VCaP (cell line): ENCODE results near the gene PDGFA.

Experiments used
- H3K27ac ChIP-seq: fragments of 450-650 bp; 2 replicates; pipeline ENCODE4 v1.5.1; 2017
- CTCF ChIP-seq: fragments of 450-650 bp; conservative IDR thresholded peaks from 2 replicates; pipeline ENCODE4 v1.5.1; 2017; ENCODE audit warnings: mild to moderate bottlenecking, moderate library complexity

Gene PDGFA

GRCh38 chr7:480531-481218 is 39.0 kb downstream of the PDGFA start:
- no peak for TF ChIP-seq CTCF
- peak overlapping the region; percentile 27; the same call in 1 of the 2 replicates for H3K27ac ChIP-seq

- no peak overlapping the region for H3K27ac ChIP-seq
- TF ChIP-seq CTCF, result no peak
These were observed 39.6 kb downstream of the PDGFA start for GRCh38 chr7:479948-480499.

- TF ChIP-seq CTCF, result no peak
- H3K27ac ChIP-seq, result no peak overlapping the region
These were observed 40.3 kb downstream of the PDGFA start for GRCh38 chr7:479115-479947.

GRCh38 chr7:477626-478220 is 41.9 kb downstream of the PDGFA start:
- TF ChIP-seq CTCF, result no peak
- no peak overlapping the region for H3K27ac ChIP-seq

- TF ChIP-seq CTCF, result no peak
- no peak overlapping the region for H3K27ac ChIP-seq
These were observed 42.8 kb downstream of the PDGFA start for GRCh38 chr7:476736-477360.

GRCh38 chr7:475951-476441 is 43.6 kb downstream of the PDGFA start:
- no peak overlapping the region for H3K27ac ChIP-seq
- no peak for TF ChIP-seq CTCF

- H3K27ac ChIP-seq, result no peak overlapping the region
- no peak for TF ChIP-seq CTCF
These were observed 44.3 kb downstream of the PDGFA start for GRCh38 chr7:475425-475728.
